HG03520 (cell line): ENCODE measurements around the gene ZPBP2.
"Not testable (repeated sequence)": the region's sequence is repeated elsewhere in the genome, so short reads cannot be mapped to it uniquely, and the experiment has no call there.

Experiments used
- ATAC-seq: cut with Tn5 transposase; IDR thresholded peaks from one replicate; pipeline ENCODE4 v1.9.1; 2021; ENCODE audit warnings: mild to moderate bottlenecking, moderate library complexity; ENCODE audit not compliant: unreplicated experiment

Gene ZPBP2

GRCh38 chr17:39854909-39855308, 13.1 kb upstream of the ZPBP2 start:
- no peak for ATAC-seq

- ATAC-seq = not testable (repeated sequence)
Measured at GRCh38 chr17:39855911-39856649, 11.9 kb upstream of the ZPBP2 start.

- ATAC-seq = no peak
Measured at GRCh38 chr17:39861235-39861634, 6.8 kb upstream of the ZPBP2 start.

DNA sequence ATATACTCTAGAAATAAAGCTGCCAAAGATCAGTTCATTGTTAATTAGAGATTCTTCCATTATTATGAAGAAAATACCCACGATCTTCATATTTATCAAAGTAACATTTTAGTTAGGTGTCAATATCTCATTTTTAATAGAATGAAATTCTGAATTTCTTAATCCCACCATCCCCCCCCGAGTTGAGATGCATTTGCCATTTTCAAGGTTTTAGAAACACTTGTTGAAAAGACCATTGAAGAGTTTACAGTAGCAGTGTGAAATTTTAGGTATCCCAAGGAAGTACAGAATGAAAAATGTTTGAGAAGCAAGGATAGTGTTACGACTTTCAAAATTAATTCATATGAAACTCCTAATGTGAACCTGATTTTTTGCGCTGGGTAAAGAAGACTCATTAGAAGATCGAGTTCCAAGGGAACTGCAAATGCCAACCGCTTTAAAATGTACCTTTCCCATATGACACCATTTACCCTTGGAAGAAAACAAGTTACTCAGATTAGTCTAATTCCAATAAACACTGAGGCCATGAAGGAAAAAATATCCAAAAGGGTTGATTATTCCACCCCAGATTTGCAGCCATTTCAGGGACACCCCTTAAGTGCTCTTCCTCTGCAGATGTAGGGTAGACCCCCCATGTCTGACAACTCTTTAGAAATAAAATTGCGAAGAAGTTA, 4.6 kb upstream of the ZPBP2 start:
- ATAC-seq = no peak

- ATAC-seq = no peak
Measured at GRCh38 chr17:39863918-39864746, 3.9 kb upstream of the ZPBP2 start, which contains the start of gene IKZF3. TSS of gene IKZF3 (minus strand) at chr17:39864312. CDS start at chr17:39864126, 186 bp downstream.

GRCh38 chr17:39866013-39866730, 1.8 kb upstream of the ZPBP2 start:
- no peak for ATAC-seq

DNA sequence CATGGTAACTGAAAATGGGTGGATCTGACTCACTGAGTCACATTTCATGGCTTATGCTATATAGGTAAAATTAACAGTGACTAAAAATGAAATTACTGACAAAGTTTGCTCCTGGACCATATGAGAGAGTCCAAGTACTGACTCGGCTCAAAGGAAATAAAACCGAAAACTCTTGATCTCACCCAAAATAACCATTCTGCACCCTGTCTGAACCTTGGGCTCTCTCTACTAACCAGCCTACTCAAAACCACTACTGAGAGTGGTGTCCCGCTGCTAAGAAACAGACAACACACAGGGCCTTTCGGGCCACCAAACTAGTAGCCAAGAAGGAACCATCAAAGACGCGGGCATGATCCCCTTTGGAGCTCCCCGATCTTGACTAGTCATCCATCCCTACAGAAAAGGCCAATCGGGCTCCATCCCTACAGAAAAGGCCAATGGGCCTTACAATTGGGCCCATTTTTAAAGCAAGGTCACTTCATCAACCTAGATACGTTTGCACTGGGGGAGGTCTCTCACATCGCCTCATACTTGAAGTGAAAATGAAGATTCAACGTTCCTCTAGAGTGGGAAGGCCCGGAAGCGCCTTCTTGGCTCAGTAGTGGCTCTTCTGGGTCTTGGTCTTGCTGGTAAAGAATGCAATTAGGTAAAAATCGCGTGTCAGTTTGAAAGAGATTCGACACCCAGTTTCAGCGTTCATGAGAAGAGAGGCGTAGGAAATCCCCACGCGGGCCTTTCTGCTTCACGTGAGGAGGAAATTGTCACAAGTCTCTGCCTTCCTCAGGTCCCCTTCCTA, 720 bp upstream of the ZPBP2 start:
- peak; percentile 47 for ATAC-seq

GRCh38 chr17:39868554-39868942, 546 bp downstream of the ZPBP2 start:
- ATAC-seq = no peak

- ATAC-seq = no peak
Measured at GRCh38 chr17:39870776-39871175, 2.8 kb downstream of the ZPBP2 start.

GRCh38 chr17:39871801-39872200, 3.8 kb downstream of the ZPBP2 start:
- no peak for ATAC-seq

DNA sequence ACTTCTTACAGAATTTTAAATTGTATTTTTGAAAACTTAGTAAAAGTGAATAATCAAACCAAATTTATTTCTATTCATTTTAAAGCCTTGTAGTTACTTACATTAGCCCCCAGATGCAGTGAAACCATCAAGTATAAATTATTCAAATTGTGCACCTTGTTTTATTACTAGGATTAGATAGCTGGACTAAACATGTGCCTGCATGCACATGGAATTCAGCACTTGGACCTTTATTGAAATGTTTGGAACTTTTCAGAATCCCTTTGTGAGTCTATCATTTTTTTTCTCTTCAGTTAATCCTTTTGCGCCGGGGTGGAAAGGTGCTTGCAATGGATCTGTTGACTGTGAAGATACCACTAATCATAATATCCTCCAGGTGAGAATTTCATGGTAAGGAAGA, 4.7 kb downstream of the ZPBP2 start:
- no peak for ATAC-seq

GRCh38 chr17:39886102-39886501, 18.1 kb downstream of the ZPBP2 start:
- not testable (repeated sequence) for ATAC-seq

GRCh38 chr17:39887078-39887477, 19.1 kb downstream of the ZPBP2 start:
- no peak for ATAC-seq

DNA sequence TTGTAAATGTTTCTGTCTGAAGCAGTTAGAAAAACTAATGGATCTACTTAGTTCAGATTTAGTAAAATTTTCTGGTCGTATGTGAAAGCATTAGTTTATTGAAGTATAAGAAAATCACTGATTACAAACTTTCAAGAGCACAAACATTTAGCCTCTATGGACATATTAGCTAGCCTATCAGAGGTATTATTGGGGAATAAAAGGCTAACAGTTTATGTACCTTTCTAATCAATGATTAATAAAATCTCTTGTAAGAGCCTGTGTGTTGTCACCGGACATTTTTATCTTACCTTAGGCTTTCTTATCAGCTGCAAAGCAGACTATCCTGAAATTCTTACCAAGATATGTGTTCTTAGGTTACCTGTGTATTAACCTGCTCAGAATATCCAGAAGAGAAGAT, 21.2 kb downstream of the ZPBP2 start:
- ATAC-seq = no peak

DNA sequence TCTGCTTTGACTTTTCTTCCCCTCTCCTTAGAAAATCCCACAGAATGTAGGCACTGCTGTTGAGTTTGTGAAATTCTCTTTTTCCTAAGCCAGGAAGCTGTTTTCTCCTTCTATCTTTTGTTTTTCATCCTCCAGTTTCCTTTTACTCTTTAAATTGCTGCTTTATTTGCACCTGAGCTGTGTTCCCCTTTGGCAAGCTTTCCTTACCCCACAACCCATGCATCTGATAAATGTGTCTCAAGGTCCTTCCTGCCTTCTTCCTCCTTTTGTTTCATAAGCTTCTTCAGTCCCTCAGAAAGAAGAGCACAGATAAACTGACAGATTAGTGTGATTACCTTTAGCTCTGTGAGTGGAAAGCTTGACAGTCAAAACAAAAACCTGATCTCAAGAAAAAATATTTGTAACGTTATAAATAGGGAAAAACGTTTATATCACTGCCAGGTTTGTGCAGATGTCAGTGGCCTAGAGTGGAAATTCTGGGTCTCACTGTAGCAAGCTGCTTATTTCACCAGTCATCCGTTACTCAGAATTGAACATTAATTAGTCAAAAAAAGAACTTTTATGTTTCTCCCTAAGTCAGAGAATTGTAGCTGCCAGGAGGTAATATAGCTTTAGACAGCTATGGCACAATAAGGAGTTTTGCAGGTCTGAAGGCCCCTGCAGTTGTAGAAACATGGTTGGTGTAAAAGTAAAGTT, 26.8 kb downstream of the ZPBP2 start:
- ATAC-seq = no peak

- no peak for ATAC-seq
Measured at GRCh38 chr17:39898088-39898487, 30.1 kb downstream of the ZPBP2 start.

DNA sequence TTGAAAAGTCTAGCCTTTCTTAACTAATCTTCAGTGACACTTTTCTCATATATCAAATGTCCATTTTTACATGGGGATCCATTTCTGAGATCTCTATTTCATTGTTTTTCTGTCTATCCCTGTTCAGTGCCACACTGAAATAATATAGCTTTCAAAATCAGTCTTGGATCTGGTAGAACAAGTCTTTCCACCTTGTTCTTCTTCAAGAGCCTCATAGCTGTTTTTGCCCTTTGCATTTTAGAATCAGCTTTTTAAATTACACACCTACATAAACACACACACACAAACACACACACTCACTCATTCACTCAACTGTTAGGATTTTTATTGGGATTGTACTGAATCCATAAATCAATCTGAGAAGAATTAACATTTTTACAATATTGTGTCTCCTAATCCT, 31.2 kb downstream of the ZPBP2 start:
- no peak for ATAC-seq

GRCh38 chr17:39902027-39902426, 34.0 kb downstream of the ZPBP2 start:
- not testable (repeated sequence) for ATAC-seq

- ATAC-seq = no peak
Measured at GRCh38 chr17:39903158-39903884, 35.3 kb downstream of the ZPBP2 start.
